ENCODE data around the gene ADAMTS2.

ADAMTS2 gene

DNA sequence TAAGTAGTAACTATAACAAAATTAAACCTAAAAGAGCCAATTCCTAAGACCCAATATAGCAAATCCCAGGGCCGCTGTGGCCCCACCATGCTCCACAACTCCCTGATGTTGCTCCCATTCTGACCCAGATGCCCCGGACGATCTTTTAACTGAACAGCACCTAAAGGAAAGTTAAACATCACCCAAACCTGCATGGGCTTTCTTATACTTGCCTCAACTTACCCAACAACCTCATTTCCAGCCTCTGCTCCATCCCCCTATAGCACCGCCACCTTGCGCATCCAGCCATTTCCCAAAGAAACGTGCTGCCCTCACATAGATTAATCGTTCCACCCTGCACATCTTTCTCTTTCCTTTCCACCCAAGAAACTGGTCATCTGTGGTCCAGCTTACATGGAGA lies 230.5 kb downstream of the ADAMTS2 start:
- no peak for TF ChIP-seq CTCF (IDR thresholded peaks at IDR 0.05)

GRCh38 chr5:179113945-179114641 lies 231.2 kb downstream of the ADAMTS2 start:
- TF ChIP-seq CTCF (IDR thresholded peaks at IDR 0.05): no peak

GRCh38 chr5:179113143-179113530 lies 232.1 kb downstream of the ADAMTS2 start:
- no peak for TF ChIP-seq CTCF (IDR thresholded peaks at IDR 0.05)

GRCh38 chr5:179112469-179113142 lies 232.7 kb downstream of the ADAMTS2 start:
- no peak for TF ChIP-seq CTCF (IDR thresholded peaks at IDR 0.05)

DNA sequence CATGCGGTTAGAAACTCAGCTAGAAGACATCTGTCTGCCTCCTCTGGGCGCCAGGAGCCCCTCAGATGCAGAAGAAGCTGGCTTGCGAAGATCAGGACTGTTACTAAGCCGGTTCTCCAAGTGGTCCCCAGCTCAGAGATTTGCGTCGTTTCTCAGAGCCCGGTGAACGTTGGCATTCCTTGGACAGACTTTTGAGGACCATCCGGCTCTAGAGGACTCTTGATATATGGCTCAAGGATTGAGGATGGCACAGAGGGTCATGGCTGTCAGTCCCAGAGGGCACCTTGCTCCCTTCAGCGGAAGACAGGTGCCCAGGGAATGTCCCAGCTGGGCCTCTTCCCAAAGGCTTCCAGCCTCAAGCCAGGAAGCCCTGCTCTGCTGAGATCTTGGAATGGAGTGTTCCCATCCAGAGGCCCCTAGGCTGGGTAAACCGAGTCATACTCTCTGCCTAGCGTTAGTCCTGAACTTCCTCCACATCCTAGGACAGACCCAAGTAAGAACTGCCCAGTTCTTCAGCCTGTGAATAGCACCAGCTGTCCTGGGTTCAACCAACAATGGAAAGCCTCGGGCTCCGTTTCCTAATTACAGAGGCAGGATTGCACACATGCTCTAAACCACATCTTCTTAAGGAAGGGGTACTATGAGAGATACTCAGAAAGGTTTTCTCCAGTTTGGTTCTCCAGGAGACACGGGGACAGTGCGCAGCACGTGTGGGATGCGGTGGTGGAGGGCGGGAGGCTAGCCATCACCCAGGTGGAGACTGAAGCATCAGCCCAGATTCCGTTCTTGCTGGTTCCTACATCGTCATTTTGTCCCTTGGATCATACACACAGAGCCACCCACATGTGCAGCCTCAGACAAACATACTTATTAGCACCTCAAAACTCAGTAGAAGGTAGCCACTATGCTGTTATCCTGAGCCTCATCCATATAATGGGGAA lies 233.7 kb downstream of the ADAMTS2 start:
- no peak for TF ChIP-seq CTCF (IDR thresholded peaks at IDR 0.05)

- no peak for TF ChIP-seq CTCF (IDR thresholded peaks at IDR 0.05)
These were observed 234.7 kb downstream of the ADAMTS2 start for GRCh38 chr5:179110528-179110927.

GRCh38 chr5:179089502-179089901 lies 255.8 kb downstream of the ADAMTS2 start:
- TF ChIP-seq CTCF (IDR thresholded peaks at IDR 0.05): no peak

All from LNCAP (cell line).